ENCODE results near the gene ZSWIM4. TPM values are rescaled to one million over a fixed set of nuclear protein-coding genes. Genes with fewer than 3 reads are reported as not detected.

Gene ZSWIM4
- total and polyA plus RNA-seq, 2 of the 13 experiments (the other 11 are each of a cell fraction or from before 2014, with no cell fraction given) = 0.33 to 0.86 TPM

DNA sequence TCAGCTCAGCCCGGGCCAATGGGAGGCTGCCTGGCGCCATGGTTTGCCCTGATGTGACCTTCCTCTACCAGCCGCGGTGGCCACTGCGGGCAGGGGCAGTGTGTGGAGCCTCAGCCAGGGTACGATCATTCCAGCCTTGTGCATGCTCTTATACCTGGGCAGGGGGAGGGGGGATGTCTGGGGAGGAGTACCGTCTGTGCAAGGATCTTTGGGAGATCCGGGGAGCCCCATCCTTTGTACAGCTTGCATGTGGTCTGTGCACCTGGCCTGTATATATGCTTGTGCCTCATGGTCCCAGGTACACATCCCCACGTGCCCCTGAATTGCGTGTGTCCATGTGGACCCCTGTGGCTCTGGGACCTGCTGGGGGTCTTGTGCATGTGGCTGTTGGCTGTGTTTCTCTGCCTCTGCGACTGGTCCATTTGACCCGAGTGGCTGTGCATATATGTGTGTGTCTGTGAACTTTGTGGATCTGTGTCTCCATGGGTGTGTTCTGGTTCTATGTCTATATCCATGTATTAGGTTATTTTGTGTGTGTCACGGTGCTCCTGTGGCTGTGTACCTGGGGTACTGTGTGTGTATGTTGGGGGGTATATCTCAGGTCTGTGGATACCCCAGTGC is 68.9 kb downstream of the ZSWIM4 start:
- 0% methylated on average over 4 of the region's 13 CpGs for WGBS (ENCODE audit: low lambda C conversion rate)
- Histone ChIP-seq H3K4me3 (replicated peaks in 1 of 3; ENCODE audit: insufficient read depth in 1 of 3, low read depth in 2 of 3, low read length in 3 of 3) (peak overlapping the region; percentile 47 to 58 (median 49); a peak in 5 of 6 replicates), H3K4me2 (ENCODE audit: low read depth, low read length) (peak overlapping the region; percentile 55), H4K20me1 (ENCODE audit: insufficient read depth, low read length) (no peaks in the 10 kb centered on the region), H2AFZ (ENCODE audit: low read length) (no peak overlapping the region), H3K27me3 (ENCODE audit: control insufficient read depth in 1 of 2, insufficient read depth in 2 of 2, low read length in 2 of 2) (peaks cover 0 to 9% of the 10 kb centered on the region in 2 experiments; a peak in 1 of 5 replicates), H3K27ac (ENCODE audit: extremely low read length, insufficient read depth, low read length) (no peak overlapping the region), H3K36me3 (replicated peaks in 1 of 2; ENCODE audit: control insufficient read depth in 1 of 2, insufficient read depth in 2 of 2, low read length in 2 of 2) (no peaks in the 10 kb centered on the region), H3K9me3 (ENCODE audit: low read length) (no peaks in the 10 kb centered on the region), H3K4me1 (ENCODE audit: insufficient read depth, low read length) (peaks cover 36% of the 10 kb centered on the region), H3K9ac (ENCODE audit: insufficient read depth, low read depth, low read length) (0 out of 2 replicates have a peak overlapping the region, but pooled peaks have one; percentile 49), H3K79me2 (ENCODE audit: insufficient read depth, low read length) (no peaks in the 10 kb centered on the region)
- ChIA-PET CTCF (ENCODE audit: low intra/inter-chr PET ratio, low total read pairs) (interaction anchor here (2.8 kb wide), 1 partner anchor 79 kb away, joined by 38 read pairs; no protein-coding TSS in a partner anchor), POLR2A (interaction anchor here (0.8 to 1.0 kb wide), 2 partner anchors 69 to 133 kb away, joined by 4 read pairs; partner anchors contain the start of gene ZSWIM4)
- no peak for DNase-seq (ENCODE audit: low spot score)
- in situ Hi-C loops (cut with HindIII; ENCODE audit: extremely low pct_ligation_motif_present, low pct_unique_long_range_greater_than_20kb) = loop anchor here (5.0 kb wide), 1 partner anchor 82 kb away; no protein-coding TSS in a partner anchor
- BruUV-seq (replicated peaks) = no TSS peak
- peak; percentile 29; the same call in 1 of the 2 replicates for TF ChIP-seq ZNF292 (CRISPR knock-in tag; IDR thresholded peaks at IDR 0.05; ENCODE audit: borderline replicate concordance, low read depth)
- TF ChIP-seq KDM5B (CRISPR knock-in tag; IDR thresholded peaks at IDR 0.05; ENCODE audit: borderline replicate concordance) = peak; percentile 53; the same call in 1 of the 2 replicates
- TF ChIP-seq SIX4 (CRISPR knock-in tag; IDR thresholded peaks at IDR 0.05) = no peak
- TF ChIP-seq, protein P1, sequence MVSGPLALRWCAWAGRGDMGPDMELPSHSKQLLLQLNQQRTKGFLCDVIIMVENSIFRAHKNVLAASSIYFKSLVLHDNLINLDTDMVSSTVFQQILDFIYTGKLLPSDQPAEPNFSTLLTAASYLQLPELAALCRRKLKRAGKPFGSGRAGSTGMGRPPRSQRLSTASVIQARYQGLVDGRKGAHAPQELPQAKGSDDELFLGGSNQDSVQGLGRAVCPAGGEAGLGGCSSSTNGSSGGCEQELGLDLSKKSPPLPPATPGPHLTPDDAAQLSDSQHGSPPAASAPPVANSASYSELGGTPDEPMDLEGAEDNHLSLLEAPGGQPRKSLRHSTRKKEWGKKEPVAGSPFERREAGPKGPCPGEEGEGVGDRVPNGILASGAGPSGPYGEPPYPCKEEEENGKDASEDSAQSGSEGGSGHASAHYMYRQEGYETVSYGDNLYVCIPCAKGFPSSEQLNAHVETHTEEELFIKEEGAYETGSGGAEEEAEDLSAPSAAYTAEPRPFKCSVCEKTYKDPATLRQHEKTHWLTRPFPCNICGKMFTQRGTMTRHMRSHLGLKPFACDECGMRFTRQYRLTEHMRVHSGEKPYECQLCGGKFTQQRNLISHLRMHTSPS (CRISPR knock-in tag; IDR thresholded peaks at IDR 0.05; ENCODE audit: low read depth) = peak; percentile 16; the same call in 1 of the 2 replicates
- TF ChIP-seq MYC (CRISPR knock-in tag; IDR thresholded peaks at IDR 0.05; ENCODE audit: borderline replicate concordance) = 0 out of 2 replicates have a peak, but pooled peaks have one; percentile 42
- TF ChIP-seq NR2F6 (IDR thresholded peaks at IDR 0.05) = peak; percentile 32; the same call in 1 of the 2 replicates
- TF ChIP-seq NR2F6 (CRISPR knock-in tag; IDR thresholded peaks at IDR 0.05) = no peak
- no peak for TF ChIP-seq RBAK (CRISPR knock-in tag; IDR thresholded peaks at IDR 0.05)
- TF ChIP-seq, protein P2, sequence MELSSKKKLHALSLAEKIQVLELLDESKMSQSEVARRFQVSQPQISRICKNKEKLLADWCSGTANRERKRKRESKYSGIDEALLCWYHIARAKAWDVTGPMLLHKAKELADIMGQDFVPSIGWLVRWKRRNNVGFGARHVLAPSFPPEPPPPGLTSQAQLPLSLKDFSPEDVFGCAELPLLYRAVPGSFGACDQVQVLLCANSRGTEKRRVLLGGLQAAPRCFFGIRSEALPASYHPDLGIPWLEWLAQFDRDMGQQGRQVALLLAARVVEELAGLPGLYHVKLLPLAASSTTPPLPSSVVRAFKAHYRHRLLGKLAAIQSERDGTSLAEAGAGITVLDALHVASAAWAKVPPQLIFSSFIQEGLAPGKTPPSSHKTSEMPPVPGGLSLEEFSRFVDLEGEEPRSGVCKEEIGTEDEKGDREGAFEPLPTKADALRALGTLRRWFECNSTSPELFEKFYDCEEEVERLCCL (CRISPR knock-in tag; IDR thresholded peaks at IDR 0.05; ENCODE audit: borderline replicate concordance) = no peak
- no peak for TF ChIP-seq PHF8 (CRISPR knock-in tag; IDR thresholded peaks at IDR 0.05)
- TF ChIP-seq ZNF724P (CRISPR knock-in tag; IDR thresholded peaks at IDR 0.05; ENCODE audit: borderline replicate concordance) = no peak
- TF ChIP-seq RXRB (CRISPR knock-in tag; IDR thresholded peaks at IDR 0.05; ENCODE audit: borderline replicate concordance) = peak; percentile 78
- TF ChIP-seq, protein P3, sequence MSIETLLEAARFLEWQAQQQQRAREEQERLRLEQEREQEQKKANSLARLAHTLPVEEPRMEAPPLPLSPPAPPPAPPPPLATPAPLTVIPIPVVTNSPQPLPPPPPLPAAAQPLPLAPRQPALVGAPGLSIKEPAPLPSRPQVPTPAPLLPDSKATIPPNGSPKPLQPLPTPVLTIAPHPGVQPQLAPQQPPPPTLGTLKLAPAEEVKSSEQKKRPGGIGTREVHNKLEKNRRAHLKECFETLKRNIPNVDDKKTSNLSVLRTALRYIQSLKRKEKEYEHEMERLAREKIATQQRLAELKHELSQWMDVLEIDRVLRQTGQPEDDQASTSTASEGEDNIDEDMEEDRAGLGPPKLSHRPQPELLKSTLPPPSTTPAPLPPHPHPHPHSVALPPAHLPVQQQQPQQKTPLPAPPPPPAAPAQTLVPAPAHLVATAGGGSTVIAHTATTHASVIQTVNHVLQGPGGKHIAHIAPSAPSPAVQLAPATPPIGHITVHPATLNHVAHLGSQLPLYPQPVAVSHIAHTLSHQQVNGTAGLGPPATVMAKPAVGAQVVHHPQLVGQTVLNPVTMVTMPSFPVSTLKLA (IDR thresholded peaks at IDR 0.05) = peak; percentile 82
- FAIRE-seq = no peak
- ATAC-seq = peak; percentile 27
- intact Hi-C loops (cut with micrococcal nuclease; ENCODE audit: unreplicated experiment) = loop anchor here (5.0 kb wide), 1 partner anchor 267 kb away; no protein-coding TSS in a partner anchor
